ENCODE data around the gene XPR1. TPM values are rescaled to one million over a fixed set of nuclear protein-coding genes. Genes with fewer than 3 reads are reported as not detected.
"Not testable (repeated sequence)": the region's sequence is repeated elsewhere in the genome, so short reads cannot be mapped to it uniquely, and the experiment has no call there.

Gene XPR1
- total and polyA plus RNA-seq, 3 donors from 2014 or later: 34.8 to 76.2 (median 71.8) TPM

DNA sequence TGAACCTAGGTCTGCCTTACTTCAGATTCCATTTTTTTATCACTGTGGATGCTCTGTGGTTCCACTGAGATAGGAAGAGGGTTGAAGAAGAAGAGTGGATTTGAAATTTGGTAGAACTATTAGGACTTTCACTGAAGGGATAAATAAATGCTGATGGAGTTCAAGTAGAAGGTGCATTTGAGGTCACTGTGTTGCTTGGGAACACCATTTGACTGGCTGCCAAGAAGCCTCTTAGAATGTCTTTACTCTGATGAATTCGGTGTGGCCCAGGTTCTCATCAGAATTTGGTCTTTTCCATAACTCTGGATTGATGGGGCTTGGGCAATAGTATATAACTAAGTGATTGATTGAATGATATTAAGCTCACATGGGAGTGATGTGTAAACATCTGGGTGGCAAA is 11.9 kb downstream of the XPR1 start:
- intact Hi-C loops (cut with DNase I; ENCODE audit: low total_unique reads): no loop called here
- 29 to 32% methylated on average over 1 of the region's 1 CpG for WGBS, 2 donors
- TF ChIP-seq, protein P1, sequence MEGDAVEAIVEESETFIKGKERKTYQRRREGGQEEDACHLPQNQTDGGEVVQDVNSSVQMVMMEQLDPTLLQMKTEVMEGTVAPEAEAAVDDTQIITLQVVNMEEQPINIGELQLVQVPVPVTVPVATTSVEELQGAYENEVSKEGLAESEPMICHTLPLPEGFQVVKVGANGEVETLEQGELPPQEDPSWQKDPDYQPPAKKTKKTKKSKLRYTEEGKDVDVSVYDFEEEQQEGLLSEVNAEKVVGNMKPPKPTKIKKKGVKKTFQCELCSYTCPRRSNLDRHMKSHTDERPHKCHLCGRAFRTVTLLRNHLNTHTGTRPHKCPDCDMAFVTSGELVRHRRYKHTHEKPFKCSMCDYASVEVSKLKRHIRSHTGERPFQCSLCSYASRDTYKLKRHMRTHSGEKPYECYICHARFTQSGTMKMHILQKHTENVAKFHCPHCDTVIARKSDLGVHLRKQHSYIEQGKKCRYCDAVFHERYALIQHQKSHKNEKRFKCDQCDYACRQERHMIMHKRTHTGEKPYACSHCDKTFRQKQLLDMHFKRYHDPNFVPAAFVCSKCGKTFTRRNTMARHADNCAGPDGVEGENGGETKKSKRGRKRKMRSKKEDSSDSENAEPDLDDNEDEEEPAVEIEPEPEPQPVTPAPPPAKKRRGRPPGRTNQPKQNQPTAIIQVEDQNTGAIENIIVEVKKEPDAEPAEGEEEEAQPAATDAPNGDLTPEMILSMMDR (IDR thresholded peaks at IDR 0.05): no peak
- TF ChIP-seq POLR2A (IDR thresholded peaks at IDR 0.05): no peak
- H3K9me3 ChIP-seq: no peaks in the 10 kb centered on the region
- no peak overlapping the region for H3K4me3 ChIP-seq
- H3K36me3 ChIP-seq (ENCODE audit: low read depth, missing control alignments): no peaks in the 10 kb centered on the region
- no peak overlapping the region for H3K27ac ChIP-seq
- H3K27me3 ChIP-seq: no peaks in the 10 kb centered on the region
- DNase-seq: peak; percentile 68
- H3K4me1 ChIP-seq: peaks cover 7% of the 10 kb centered on the region

GRCh38 chr1:180644526-180645192 is 12.8 kb downstream of the XPR1 start:
- WGBS, 2 donors: 87 to 90% methylated on average over 7 of the region's 7 CpGs

DNA sequence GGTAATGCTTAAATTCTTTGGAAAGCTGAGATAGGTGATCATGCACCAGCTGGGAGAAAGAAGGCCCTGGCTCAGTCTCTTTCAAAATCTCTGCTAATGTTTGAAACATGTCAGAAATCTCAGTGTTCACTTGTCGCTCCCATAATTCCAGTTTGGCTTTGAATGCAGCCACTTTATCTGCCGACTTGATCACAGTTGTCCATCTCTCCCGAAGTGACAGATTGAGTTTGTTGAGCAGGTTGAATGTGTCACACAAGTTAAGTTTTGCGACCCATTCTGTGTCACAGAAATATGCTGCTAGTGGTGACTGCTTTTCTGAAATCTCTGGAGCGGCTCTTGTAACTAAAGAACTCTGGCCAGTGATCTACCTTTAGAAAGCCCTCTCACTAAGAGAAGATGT is 13.4 kb downstream of the XPR1 start:
- H3K27ac ChIP-seq; H3K27me3 ChIP-seq; H3K36me3 ChIP-seq (ENCODE audit: low read depth, missing control alignments); H3K9me3 ChIP-seq; H3K4me3 ChIP-seq; intact Hi-C loops (cut with DNase I; ENCODE audit: low total_unique reads); H3K4me1 ChIP-seq; DNase-seq: not testable (repeated sequence)
- 87 to 91% methylated on average over 5 of the region's 5 CpGs for whole genome bisulfite sequencing, 2 donors

More at GRCh38 chr1:180644526-180645192, 12.8 kb downstream of the XPR1 start:
- H3K9me3 ChIP-seq: no peaks in the 10 kb centered on the region
- TF ChIP-seq, protein P1 (IDR thresholded peaks at IDR 0.05): no peak
- TF ChIP-seq POLR2A (IDR thresholded peaks at IDR 0.05): no peak
- H3K4me3 ChIP-seq: no peak overlapping the region
- H3K27ac ChIP-seq: no peak overlapping the region
- DNase-seq: no peak
- no peaks in the 10 kb centered on the region for H3K27me3 ChIP-seq
- intact Hi-C loops (cut with DNase I; ENCODE audit: low total_unique reads): no loop called here
- H3K36me3 ChIP-seq (ENCODE audit: low read depth, missing control alignments): no peaks in the 10 kb centered on the region
- H3K4me1 ChIP-seq: peaks cover 7% of the 10 kb centered on the region

- no peak for DNase-seq
- intact Hi-C loops (cut with DNase I; ENCODE audit: low total_unique reads): no loop called here
- no peak for TF ChIP-seq POLR2A (IDR thresholded peaks at IDR 0.05)
- TF ChIP-seq, protein P1 (IDR thresholded peaks at IDR 0.05): no peak
- Histone ChIP-seq H3K4me1 (peaks cover 7% of the 10 kb centered on the region), H3K4me3 (no peak overlapping the region), H3K27ac (no peak overlapping the region), H3K27me3 (no peaks in the 10 kb centered on the region), H3K9me3 (no peaks in the 10 kb centered on the region), H3K36me3 (ENCODE audit: low read depth, missing control alignments) (no peaks in the 10 kb centered on the region)
- WGBS, 2 donors: 69 to 77% methylated on average over 5 of the region's 5 CpGs
These were observed 14.3 kb downstream of the XPR1 start for GRCh38 chr1:180646093-180646492.

GRCh38 chr1:180646547-180646946 is 14.7 kb downstream of the XPR1 start:
- TF ChIP-seq, protein P1 (IDR thresholded peaks at IDR 0.05): no peak
- TF ChIP-seq POLR2A (IDR thresholded peaks at IDR 0.05): no peak
- Histone ChIP-seq H3K4me3 (no peak overlapping the region), H3K9me3 (no peaks in the 10 kb centered on the region), H3K4me1 (peaks cover 7% of the 10 kb centered on the region), H3K36me3 (ENCODE audit: low read depth, missing control alignments) (no peaks in the 10 kb centered on the region), H3K27me3 (no peaks in the 10 kb centered on the region), H3K27ac (no peak overlapping the region)
- WGBS, 2 donors: 96 to 97% methylated on average over 4 of the region's 4 CpGs
- no peak for DNase-seq
- intact Hi-C loops (cut with DNase I; ENCODE audit: low total_unique reads): no loop called here
